ENCODE measurements around the gene EMID1.

EMID1 gene

DNA sequence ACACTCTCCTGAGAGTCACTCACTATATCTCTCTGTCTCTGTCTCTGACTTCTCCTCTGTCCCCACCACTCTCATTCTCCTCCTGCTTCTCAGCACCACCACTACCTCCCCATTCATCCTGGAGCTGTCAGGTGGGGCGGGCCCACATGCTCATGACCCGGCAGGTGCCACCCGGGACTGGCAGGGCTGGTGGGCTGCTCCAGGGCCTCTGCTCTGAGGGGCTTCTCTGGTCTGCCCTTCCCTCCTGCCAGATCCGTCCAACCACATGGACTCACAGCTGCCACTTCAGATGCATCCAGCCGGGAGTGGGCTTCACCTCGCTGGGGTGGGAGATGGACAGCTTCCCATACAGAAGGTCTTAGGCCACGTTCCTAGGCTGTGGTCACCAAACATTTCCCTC lies 4.8 kb upstream of the EMID1 start:
- Histone ChIP-seq H3K36me3 (ENCODE audit: control insufficient read depth, insufficient read depth, low read length) (no peaks in the 10 kb centered on the region), H3K4me3 (replicated peaks; ENCODE audit: low read depth, low read length) (no peak overlapping the region), H3K27me3 (replicated peaks; ENCODE audit: control insufficient read depth, insufficient read depth, low read length) (no peaks in the 10 kb centered on the region)
- TF ChIP-seq, protein P1, sequence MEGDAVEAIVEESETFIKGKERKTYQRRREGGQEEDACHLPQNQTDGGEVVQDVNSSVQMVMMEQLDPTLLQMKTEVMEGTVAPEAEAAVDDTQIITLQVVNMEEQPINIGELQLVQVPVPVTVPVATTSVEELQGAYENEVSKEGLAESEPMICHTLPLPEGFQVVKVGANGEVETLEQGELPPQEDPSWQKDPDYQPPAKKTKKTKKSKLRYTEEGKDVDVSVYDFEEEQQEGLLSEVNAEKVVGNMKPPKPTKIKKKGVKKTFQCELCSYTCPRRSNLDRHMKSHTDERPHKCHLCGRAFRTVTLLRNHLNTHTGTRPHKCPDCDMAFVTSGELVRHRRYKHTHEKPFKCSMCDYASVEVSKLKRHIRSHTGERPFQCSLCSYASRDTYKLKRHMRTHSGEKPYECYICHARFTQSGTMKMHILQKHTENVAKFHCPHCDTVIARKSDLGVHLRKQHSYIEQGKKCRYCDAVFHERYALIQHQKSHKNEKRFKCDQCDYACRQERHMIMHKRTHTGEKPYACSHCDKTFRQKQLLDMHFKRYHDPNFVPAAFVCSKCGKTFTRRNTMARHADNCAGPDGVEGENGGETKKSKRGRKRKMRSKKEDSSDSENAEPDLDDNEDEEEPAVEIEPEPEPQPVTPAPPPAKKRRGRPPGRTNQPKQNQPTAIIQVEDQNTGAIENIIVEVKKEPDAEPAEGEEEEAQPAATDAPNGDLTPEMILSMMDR (IDR thresholded peaks at IDR 0.05; ENCODE audit: insufficient read depth, low read length, poor library complexity, severe bottlenecking): no peak
- DNase-seq (ENCODE audit: extremely low read depth, insufficient read length): no peak

DNA sequence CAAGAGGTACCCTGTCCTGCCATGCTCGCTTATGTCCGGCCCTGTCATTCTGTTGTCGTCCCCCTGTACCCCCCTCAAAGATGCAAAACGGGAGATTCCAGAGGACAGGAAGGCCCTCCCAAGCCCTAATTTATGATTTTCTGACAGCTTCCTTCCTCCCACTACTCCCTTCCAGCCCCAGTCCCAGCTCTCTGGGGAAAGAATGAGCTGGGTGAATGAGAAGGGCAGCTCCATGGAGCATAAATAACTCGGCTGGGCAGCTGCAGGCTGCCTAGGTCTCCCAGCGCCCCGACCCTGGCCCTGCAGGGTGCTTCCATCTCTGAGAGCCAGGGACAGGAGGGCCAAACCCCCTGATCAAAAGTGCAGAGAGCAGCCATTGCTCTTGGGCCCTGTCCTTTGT lies 3.9 kb upstream of the EMID1 start:
- DNase-seq (ENCODE audit: extremely low read depth, insufficient read length): no peak
- H3K4me3 ChIP-seq (replicated peaks; ENCODE audit: low read depth, low read length): no peak overlapping the region
- H3K27me3 ChIP-seq (replicated peaks; ENCODE audit: control insufficient read depth, insufficient read depth, low read length): no peaks in the 10 kb centered on the region
- TF ChIP-seq, protein P1 (IDR thresholded peaks at IDR 0.05; ENCODE audit: insufficient read depth, low read length, poor library complexity, severe bottlenecking): no peak
- no peaks in the 10 kb centered on the region for H3K36me3 ChIP-seq (ENCODE audit: control insufficient read depth, insufficient read depth, low read length)

DNA sequence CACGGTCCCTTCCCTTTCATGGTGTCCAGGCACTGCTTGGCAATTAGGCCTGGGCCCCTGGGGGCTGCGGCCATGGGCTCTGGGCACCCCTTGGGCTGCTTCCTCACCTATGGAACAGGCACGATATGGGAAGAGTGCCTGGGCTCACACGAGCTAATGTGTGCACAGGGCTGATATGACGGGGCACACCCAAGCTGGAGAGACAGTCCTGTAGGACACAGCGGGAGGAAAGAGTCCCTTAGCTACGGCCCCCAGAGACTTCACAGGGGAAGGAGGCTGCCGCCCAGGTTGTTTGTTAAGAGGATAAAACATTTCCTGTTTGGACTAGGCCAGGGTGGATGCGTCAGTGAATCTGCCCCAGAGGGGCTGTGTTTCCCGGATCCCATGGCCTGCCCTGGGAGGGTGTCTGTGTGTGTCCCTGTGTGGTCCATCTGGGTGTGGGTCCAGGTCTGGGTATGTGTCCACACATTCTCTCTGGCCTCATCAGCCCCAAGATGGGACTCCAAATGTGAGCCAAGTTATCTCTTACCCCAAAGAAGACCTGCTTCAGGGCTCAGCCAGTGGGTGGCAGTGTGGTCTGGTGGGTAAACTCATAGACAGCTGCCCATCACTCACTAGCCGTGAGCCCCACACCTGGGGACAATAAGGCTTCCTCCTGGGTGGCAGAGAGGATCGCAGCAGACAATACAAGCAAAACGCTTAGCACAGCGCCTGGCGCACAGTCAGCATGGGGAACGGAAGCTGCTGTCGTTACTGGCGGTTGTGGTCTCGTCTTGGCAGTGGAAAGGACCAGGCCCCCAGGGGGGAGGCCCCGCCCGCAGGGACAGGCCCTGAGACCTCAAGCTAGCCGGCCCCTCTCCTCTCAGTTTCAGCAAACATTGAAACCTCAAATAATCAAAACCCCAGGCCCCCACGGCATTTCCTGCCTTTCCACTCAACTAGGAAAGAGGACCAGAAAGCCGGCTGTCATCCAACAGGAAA lies 3.2 kb upstream of the EMID1 start:
- H3K4me3 ChIP-seq (replicated peaks; ENCODE audit: low read depth, low read length): peak overlapping the region; percentile 11; the same call in 1 of the 2 replicates
- H3K36me3 ChIP-seq (ENCODE audit: control insufficient read depth, insufficient read depth, low read length): no peaks in the 10 kb centered on the region
- no peaks in the 10 kb centered on the region for H3K27me3 ChIP-seq (replicated peaks; ENCODE audit: control insufficient read depth, insufficient read depth, low read length)
- DNase-seq (ENCODE audit: extremely low read depth, insufficient read length): peak; percentile 95
- TF ChIP-seq, protein P1 (IDR thresholded peaks at IDR 0.05; ENCODE audit: insufficient read depth, low read length, poor library complexity, severe bottlenecking): peak; percentile 42

DNA sequence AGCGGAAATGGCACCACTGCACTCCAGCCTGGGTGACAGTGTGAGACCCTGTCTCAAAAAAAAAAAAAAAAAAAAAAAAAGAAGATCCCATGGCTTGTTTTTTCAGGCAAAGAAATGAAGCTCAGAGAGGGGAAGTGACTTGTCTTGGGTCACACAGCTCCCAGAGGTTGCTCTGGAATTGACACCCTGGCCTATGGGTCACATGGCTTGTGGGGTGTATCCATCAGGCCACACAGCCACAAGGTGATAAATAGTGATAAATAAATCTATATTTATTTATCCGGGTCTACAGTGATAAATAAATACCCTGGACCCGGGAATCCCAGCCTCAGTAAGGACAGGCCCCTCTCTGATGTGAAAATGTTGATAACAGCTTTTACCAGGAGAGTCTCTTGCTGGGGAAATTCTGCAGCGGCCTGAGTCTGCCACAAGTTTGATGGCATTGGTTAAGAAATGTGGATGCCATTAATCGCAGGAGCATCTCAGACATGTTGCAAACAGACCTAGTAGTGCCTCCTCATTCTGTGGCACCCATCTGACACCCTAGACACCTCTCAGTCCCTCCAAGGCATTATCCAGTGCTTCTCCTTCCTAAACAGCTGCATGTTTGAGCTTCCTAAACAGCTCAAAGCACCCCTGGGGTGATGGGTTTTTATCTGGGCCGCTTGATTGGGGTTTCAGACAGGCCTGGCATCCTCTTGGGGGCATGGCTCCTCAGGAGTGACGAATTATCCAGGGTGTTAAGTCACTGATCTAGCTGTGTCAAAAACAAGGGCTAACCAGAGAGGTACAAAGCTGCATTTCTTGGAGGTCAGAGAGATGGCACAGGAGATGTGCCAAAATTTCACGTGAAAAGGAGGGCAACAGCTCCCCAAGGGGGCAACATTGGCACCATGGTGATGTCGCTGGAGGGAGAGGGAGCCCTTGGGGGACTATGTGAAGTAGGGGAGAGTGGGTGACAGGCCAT lies 1.9 kb upstream of the EMID1 start:
- H3K27me3 ChIP-seq (replicated peaks; ENCODE audit: control insufficient read depth, insufficient read depth, low read length): no peaks in the 10 kb centered on the region
- peak overlapping the region; percentile 70 for H3K4me3 ChIP-seq (replicated peaks; ENCODE audit: low read depth, low read length)
- TF ChIP-seq, protein P1 (IDR thresholded peaks at IDR 0.05; ENCODE audit: insufficient read depth, low read length, poor library complexity, severe bottlenecking): peak; percentile 10
- no peaks in the 10 kb centered on the region for H3K36me3 ChIP-seq (ENCODE audit: control insufficient read depth, insufficient read depth, low read length)
- no peak for DNase-seq (ENCODE audit: extremely low read depth, insufficient read length)

DNA sequence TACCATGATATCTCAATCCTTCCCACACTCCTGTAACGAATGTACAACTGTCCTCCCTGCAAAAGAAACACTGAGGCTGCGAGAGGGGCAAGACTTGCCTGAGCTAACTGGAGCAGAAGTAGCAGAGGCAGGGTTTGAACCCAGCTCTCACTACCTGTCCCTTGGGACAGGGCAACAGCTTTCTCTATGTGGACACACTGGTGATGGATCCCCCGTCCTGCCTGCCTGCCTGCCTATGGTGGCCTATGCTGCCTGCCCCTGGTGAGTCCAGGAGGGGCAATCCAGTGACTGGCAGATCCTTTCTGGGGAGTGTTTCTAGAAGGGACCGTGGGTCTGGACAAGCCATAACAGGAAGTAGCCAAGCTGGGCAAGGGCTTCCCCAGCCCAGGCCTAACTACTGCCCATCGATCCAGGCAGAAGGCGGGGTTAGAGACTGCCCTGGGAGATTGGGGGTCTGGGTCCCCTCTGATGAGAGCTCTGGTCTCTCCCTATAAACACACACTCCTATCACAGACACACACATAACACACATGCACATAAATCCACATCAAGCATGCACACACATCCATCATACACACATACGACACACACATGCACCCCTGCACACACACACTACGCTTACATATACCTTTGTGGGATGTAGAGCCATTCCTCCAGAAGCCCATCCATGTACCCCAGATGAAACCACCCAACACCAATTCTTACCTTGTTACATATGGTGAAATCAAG lies 1.1 kb upstream of the EMID1 start:
- no peak for DNase-seq (ENCODE audit: extremely low read depth, insufficient read length)
- peak overlapping the region; percentile 70 for H3K4me3 ChIP-seq (replicated peaks; ENCODE audit: low read depth, low read length)
- no peaks in the 10 kb centered on the region for H3K36me3 ChIP-seq (ENCODE audit: control insufficient read depth, insufficient read depth, low read length)
- H3K27me3 ChIP-seq (replicated peaks; ENCODE audit: control insufficient read depth, insufficient read depth, low read length): no peaks in the 10 kb centered on the region
- TF ChIP-seq, protein P1 (IDR thresholded peaks at IDR 0.05; ENCODE audit: insufficient read depth, low read length, poor library complexity, severe bottlenecking): no peak
